ENCODE results near the gene BEX4. TPM values are rescaled to one million over a fixed set of nuclear protein-coding genes. Genes with fewer than 3 reads are reported as not detected.

BEX4 gene
- total RNA-seq, 1 experiment from 2014 or later = 36.5 TPM

DNA sequence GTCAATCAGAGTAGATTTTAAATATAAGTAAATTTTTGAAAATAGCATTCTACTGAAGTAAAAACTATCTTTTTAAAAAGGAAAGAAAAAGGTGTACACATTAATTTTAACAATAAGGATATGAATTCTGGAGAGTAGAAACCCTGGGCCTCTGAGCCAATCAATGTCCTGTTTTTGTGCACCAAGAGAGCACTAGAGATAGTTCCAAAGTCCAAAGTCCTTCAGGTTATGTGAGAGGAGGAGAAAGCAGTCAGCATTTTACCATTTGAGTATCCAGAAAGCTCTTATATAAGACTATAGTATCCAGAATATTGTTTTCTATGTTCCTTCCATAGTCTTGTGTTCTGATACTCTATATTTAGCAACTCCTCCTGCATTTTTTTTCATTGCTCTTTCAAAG is 43.4 kb downstream of the BEX4 start:
- H3K27me3 ChIP-seq = no peaks in the 10 kb centered on the region
- no peak overlapping the region for H3K4me3 ChIP-seq
- H3K4me1 ChIP-seq = no peaks in the 10 kb centered on the region
- no peak for DNase-seq
- H3K9me3 ChIP-seq (replicated peaks) = no peaks in the 10 kb centered on the region
- no peak overlapping the region for H3K27ac ChIP-seq
- peaks cover 3% of the 10 kb centered on the region for H3K36me3 ChIP-seq

Other genes with a start within 250 kb of the BEX4 start
- gene BEX1, start 150.9 kb upstream of the BEX4 start, total RNA-seq (2014; rRNA removed; shearing (Covaris generic)) = not detected in 2 replicates
- not detected in 2 replicates for gene NXF3, start 122.0 kb upstream of the BEX4 start, total RNA-seq (2014; rRNA removed; shearing (Covaris generic))
- 99.4 and 103 TPM in 2 replicates for gene TCEAL8, start 40.0 kb downstream of the BEX4 start, total RNA-seq (2014; rRNA removed; shearing (Covaris generic))
- gene TCEAL5, start 61.6 kb downstream of the BEX4 start, total RNA-seq (2014; rRNA removed; shearing (Covaris generic)) = not detected in 2 replicates
- not detected in 2 replicates for gene BEX2, start 95.9 kb downstream of the BEX4 start, total RNA-seq (2014; rRNA removed; shearing (Covaris generic))
- gene TCEAL7, start 115.1 kb downstream of the BEX4 start, total RNA-seq (2014; rRNA removed; shearing (Covaris generic)) = 39.1 and 42.9 TPM in 2 replicates
- gene TCEAL9, start 141.4 kb downstream of the BEX4 start, total RNA-seq (2014; rRNA removed; shearing (Covaris generic)) = 154 and 183 TPM in 2 replicates
- 226 and 238 TPM in 2 replicates for gene BEX3, start 161.4 kb downstream of the BEX4 start, total RNA-seq (2014; rRNA removed; shearing (Covaris generic))

All from SJCRH30 (cell line).